ENCODE results near the gene SPAG17. TPM values are rescaled to one million over a fixed set of nuclear protein-coding genes. Genes with fewer than 3 reads are reported as not detected.

The SPAG17 gene
- total and polyA plus RNA-seq, 9 donors: 0.08 to 39.5 (median 0.67) TPM

DNA sequence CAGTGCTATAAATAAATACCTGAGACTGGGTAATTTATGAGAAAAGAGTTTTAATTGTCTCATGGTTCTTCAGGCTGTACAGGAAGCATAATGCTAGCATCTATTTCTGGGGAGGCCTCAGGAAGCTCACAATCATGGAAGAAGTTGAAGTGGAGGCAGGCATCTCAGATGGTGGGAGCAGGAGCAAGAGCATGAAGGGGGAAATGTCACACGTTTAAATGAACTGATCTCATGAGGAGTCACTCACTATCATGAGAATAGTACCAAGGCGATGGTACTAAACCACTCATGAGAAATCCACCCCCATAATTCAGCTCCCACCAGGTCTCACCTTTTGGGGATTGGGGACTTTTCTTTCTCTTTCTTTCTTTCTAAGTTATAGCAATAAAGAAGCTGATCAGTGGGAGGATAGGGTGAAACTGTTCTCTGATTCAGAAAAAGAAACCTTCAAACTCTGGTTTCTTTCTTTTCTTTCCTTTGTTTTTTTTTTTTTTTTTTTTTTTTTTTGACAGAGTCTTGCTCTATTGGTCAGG lies 17.1 kb upstream of the SPAG17 start:
- Histone ChIP-seq H3K4me1 (ENCODE audit: insufficient read depth) (no peaks in the 10 kb centered on the region), H3K27ac (no peak overlapping the region), H3K9me3 (no peaks in the 10 kb centered on the region), H3K4me3 (no peak overlapping the region), H3K27me3 (no peaks in the 10 kb centered on the region), H3K36me3 (no peaks in the 10 kb centered on the region)
- DNase-seq: no peak
- 66 to 82% (median 71%) methylated on average over 2 of the region's 2 CpGs for WGBS, 3 donors
- intact Hi-C loops (cut with DNase I): no loop called here
- TF ChIP-seq EP300 (IDR thresholded peaks at IDR 0.05) (no peak), POLR2A (IDR thresholded peaks at IDR 0.05) (no peak), CTCF (IDR thresholded peaks at IDR 0.05) (no peak)

DNA sequence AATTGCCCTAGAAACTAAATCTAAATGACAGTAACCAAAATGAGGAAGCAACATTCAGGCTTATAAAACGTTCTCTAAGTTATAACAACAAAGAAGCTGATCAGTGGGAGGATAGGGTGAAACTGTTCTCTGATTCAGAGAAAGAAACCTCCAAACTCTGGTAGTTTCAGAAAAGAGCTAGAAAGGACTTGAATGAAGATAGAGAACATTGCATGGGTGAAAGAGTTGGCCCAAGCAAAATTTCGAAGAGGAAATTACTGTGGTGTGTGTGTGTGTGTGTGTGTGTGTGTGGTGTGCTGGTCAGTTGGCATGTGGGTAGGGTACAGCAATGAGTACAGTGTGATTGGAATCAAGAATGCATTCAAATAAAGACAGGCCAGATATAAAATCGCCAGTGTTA lies 16.5 kb upstream of the SPAG17 start:
- Histone ChIP-seq H3K4me1 (ENCODE audit: insufficient read depth) (no peaks in the 10 kb centered on the region), H3K9me3 (no peaks in the 10 kb centered on the region), H3K4me3 (no peak overlapping the region), H3K27ac (no peak overlapping the region), H3K36me3 (no peaks in the 10 kb centered on the region), H3K27me3 (no peaks in the 10 kb centered on the region)
- intact Hi-C loops (cut with DNase I): no loop called here
- no peak for DNase-seq
- TF ChIP-seq CTCF (IDR thresholded peaks at IDR 0.05) (no peak), EP300 (IDR thresholded peaks at IDR 0.05) (no peak), POLR2A (IDR thresholded peaks at IDR 0.05) (no peak)
- 58 to 61% (median 58%) methylated on average over 3 of the region's 3 CpGs for WGBS, 3 donors

GRCh38 chr1:118200836-118201235 lies 15.8 kb upstream of the SPAG17 start:
- no peak overlapping the region for H3K27ac ChIP-seq
- H3K36me3 ChIP-seq: no peaks in the 10 kb centered on the region
- WGBS, 3 donors: 28 to 43% (median 39%) methylated on average over 1 of the region's 1 CpG
- no peaks in the 10 kb centered on the region for H3K4me1 ChIP-seq (ENCODE audit: insufficient read depth)
- no peaks in the 10 kb centered on the region for H3K27me3 ChIP-seq
- DNase-seq: no peak
- intact Hi-C loops (cut with DNase I): no loop called here
- no peak for TF ChIP-seq CTCF (IDR thresholded peaks at IDR 0.05)
- TF ChIP-seq POLR2A (IDR thresholded peaks at IDR 0.05): no peak
- TF ChIP-seq EP300 (IDR thresholded peaks at IDR 0.05): no peak
- no peak overlapping the region for H3K4me3 ChIP-seq
- H3K9me3 ChIP-seq: no peaks in the 10 kb centered on the region

- no peak overlapping the region for H3K27ac ChIP-seq
- DNase-seq: no peak
- no peaks in the 10 kb centered on the region for H3K36me3 ChIP-seq
- intact Hi-C loops (cut with DNase I): no loop called here
- 3 to 8% (median 5%) methylated on average over 1 of the region's 1 CpG for WGBS, 3 donors
- no peaks in the 10 kb centered on the region for H3K27me3 ChIP-seq
- TF ChIP-seq POLR2A (IDR thresholded peaks at IDR 0.05): no peak
- no peak for TF ChIP-seq CTCF (IDR thresholded peaks at IDR 0.05)
- no peak for TF ChIP-seq EP300 (IDR thresholded peaks at IDR 0.05)
- no peaks in the 10 kb centered on the region for H3K9me3 ChIP-seq
- H3K4me1 ChIP-seq (ENCODE audit: insufficient read depth): no peaks in the 10 kb centered on the region
- H3K4me3 ChIP-seq: no peak overlapping the region
Observed at GRCh38 chr1:118190561-118190960, 5.5 kb upstream of the SPAG17 start.

Data from ovary (tissue), 9 donors.